Upper lobe of right lung (tissue), 1 donor: ENCODE measurements around the gene CARS1. TPM values are rescaled to one million over a fixed set of nuclear protein-coding genes. Genes with fewer than 3 reads are reported as not detected.

Experiments used
- ATAC-seq: fragments of 200-7000 bp; cut with Tn5 transposase; one replicate; pipeline ENCODE4 v1.9.1; 2020; ENCODE audit warnings: mild to moderate bottlenecking, moderate library complexity
- DNase-seq: peaks from one replicate; pipeline ENCODE4 v3.0.0-alpha.2; 2020
- H3K27ac ChIP-seq: fragments of 200-600 bp; one replicate; pipeline ENCODE4 v1.8.0; 2022
- H3K27me3 ChIP-seq: fragments of 200-600 bp; one replicate; pipeline ENCODE4 v1.8.0; 2022; ENCODE audit warnings: mild to moderate bottlenecking
- H3K36me3 ChIP-seq: fragments of 200-600 bp; one replicate; pipeline ENCODE4 v1.8.0; 2022
- H3K4me1 ChIP-seq: fragments of 200-600 bp; one replicate; pipeline ENCODE4 v1.8.0; 2022
- H3K4me3 ChIP-seq: fragments of 200-600 bp; one replicate; pipeline ENCODE4 v1.8.0; 2022; ENCODE audit warnings: mild to moderate bottlenecking
- H3K9me3 ChIP-seq: fragments of 200-600 bp; one replicate; pipeline ENCODE4 v1.8.0; 2022
- CTCF ChIP-seq: fragments of 200-600 bp; IDR thresholded peaks from one replicate; pipeline ENCODE4 v1.8.0; 2022; ENCODE audit warnings: antibody characterized with exemption
- intact Hi-C: fragments of 100-400 bp; cut with DNase I; formaldehyde crosslinking; loops from one replicate; pipeline ENCODE4 v1.11.0; 2022
- total RNA-seq: library from RNA; stranded (reverse); fragmentation: NEBNext Ultra II Directional; extraction: Animal tissue kit (Norgen Biotek cat#: 25700); gene quantifications from one replicate; pipeline ENCODE4 v1.2.1, GENCODE V29; 2021
- donor health status: DM: no; HTN: yes; CAD: no; lungs with severe emphysema.

Gene CARS1
- total RNA-seq, 1 donor from 2014 or later: 34.6 TPM

DNA sequence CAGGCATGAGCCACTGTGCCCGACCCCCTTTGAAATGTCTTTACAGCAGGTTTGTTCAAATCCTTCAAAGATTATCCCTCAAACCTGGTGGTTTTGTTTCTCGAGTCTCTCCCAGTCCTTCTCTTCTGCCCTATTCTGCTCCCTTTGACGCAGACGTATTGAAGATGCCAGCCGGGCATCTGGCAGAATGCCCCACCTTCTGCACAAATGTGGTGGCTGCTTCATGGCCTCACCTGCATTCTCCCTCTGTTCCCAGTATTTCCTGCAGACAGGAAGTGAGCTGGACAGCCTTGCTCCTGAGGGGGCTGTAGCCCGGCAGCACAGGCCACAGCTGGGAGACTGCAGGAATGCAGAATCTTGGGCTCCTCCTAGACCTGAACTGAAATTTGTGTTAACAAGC, 60.2 kb downstream of the CARS1 start:
- H3K27me3 ChIP-seq: no peaks in the 10 kb centered on the region
- no peaks in the 10 kb centered on the region for H3K9me3 ChIP-seq
- intact Hi-C loops: no loop called here
- peaks cover 22% of the 10 kb centered on the region for H3K36me3 ChIP-seq
- no peak for DNase-seq
- no peak overlapping the region for H3K27ac ChIP-seq
- TF ChIP-seq CTCF: no peak
- no peak overlapping the region for H3K4me3 ChIP-seq
- peaks cover 4% of the 10 kb centered on the region for H3K4me1 ChIP-seq
- ATAC-seq: no peak

GRCh38 chr11:2995893-2996554, 61.2 kb downstream of the CARS1 start:
- Histone ChIP-seq H3K27me3 (no peaks in the 10 kb centered on the region), H3K36me3 (peaks cover 12% of the 10 kb centered on the region), H3K27ac (no peak overlapping the region), H3K9me3 (no peaks in the 10 kb centered on the region), H3K4me3 (no peak overlapping the region), H3K4me1 (peaks cover 6% of the 10 kb centered on the region)
- intact Hi-C loops: no loop called here
- DNase-seq: no peak
- TF ChIP-seq CTCF: no peak
- no peak for ATAC-seq

DNA sequence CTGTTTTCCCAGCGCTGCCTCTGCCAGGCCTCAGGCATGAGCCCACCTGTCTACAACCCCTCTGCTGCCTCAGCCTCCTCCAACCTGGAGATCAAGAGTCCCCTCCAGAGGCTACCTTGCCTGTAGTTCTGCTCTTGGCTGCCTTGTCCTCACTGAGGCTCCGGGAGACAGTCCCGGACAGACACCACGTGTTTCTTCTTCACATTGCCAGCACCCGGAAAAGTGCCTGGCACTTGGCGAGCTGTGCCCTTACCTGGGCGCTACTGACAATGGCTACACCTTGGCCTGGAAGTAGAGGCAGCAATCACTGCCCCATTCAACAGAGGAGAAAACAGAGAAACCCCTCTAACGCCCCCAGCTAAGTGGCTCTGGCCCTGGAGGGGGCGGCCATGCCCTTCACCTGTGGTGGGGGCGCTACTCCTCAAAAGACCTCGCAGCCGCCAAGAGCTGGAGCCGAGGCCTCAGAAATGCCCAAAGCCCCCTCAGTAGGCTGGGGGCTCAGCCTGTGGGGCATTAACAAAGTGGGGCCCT, 62.1 kb downstream of the CARS1 start:
- no peaks in the 10 kb centered on the region for H3K27me3 ChIP-seq
- TF ChIP-seq CTCF: no peak
- DNase-seq (no peak), ATAC-seq (no peak)
- no peak overlapping the region for H3K27ac ChIP-seq
- intact Hi-C loops: no loop called here
- H3K36me3 ChIP-seq: peaks cover 3% of the 10 kb centered on the region
- H3K4me3 ChIP-seq: no peak overlapping the region
- peaks cover 16% of the 10 kb centered on the region for H3K4me1 ChIP-seq
- no peaks in the 10 kb centered on the region for H3K9me3 ChIP-seq

DNA sequence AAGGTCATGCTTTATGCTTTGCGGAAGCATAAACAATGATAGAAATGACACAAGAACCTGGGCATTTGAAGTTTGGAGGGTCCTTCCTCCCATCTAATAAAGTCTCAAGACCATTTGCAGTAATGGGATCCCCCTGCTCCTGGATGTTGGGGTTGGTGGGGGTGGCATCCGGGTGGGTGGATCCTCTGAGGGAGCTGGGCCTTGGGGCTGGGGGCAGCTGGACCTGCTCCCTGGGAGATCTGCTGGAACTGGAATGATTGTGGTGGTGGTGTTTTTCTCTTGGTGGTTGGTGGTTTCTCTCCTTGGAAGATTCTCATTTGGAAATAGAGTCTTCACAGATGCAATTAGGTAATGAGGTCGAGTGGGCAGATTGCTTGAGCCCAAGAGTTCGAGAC, 62.9 kb downstream of the CARS1 start:
- H3K36me3 ChIP-seq: no peaks in the 10 kb centered on the region
- TF ChIP-seq CTCF: no peak
- no peaks in the 10 kb centered on the region for H3K9me3 ChIP-seq
- intact Hi-C loops: no loop called here
- ATAC-seq: no peak
- no peaks in the 10 kb centered on the region for H3K27me3 ChIP-seq
- no peak for DNase-seq
- H3K4me1 ChIP-seq: peaks cover 23% of the 10 kb centered on the region
- no peak overlapping the region for H3K4me3 ChIP-seq
- no peak overlapping the region for H3K27ac ChIP-seq

DNA sequence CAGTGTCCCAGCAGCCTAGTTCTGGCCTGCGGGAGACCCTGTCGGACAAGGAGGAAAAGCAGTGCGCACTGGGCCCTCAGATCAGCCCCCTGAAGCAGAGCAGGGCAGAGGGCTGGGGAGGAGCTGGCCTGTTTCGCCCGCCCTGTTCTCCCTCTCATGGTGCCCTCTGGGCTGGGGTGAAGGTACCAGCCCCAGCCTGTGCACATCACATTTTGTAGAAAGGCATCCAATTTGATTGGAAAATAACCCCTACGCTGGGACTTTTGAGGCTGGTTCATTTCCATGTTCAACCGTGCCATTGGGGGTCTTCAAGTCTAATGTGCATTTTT, 64.3 kb downstream of the CARS1 start:
- intact Hi-C loops: no loop called here
- peak overlapping the region; percentile 90 for H3K4me3 ChIP-seq
- peak overlapping the region; percentile 85 for H3K27ac ChIP-seq
- H3K4me1 ChIP-seq: peaks cover 37% of the 10 kb centered on the region
- DNase-seq (no peak), ATAC-seq (no peak)
- TF ChIP-seq CTCF: no peak
- H3K36me3 ChIP-seq: no peaks in the 10 kb centered on the region
- no peaks in the 10 kb centered on the region for H3K27me3 ChIP-seq
- H3K9me3 ChIP-seq: no peaks in the 10 kb centered on the region
